ENCODE data around the gene PLEKHG2. TPM values are rescaled to one million over a fixed set of nuclear protein-coding genes. Genes with fewer than 3 reads are reported as not detected.

The PLEKHG2 gene
- total and polyA plus RNA-seq, 2 experiments from 2014 or later = 25.3 to 34.0 TPM

GRCh38 chr19:39372047-39372802 lies 40.2 kb upstream of the PLEKHG2 start:
- Histone ChIP-seq H3K79me2 (no peaks in the 10 kb centered on the region), H3K27me3 (no peaks in the 10 kb centered on the region), H3K4me2 (no peak overlapping the region), H3K36me3 (replicated peaks; ENCODE audit: insufficient read depth, low read depth) (no peaks in the 10 kb centered on the region), H3K9me3 (ENCODE audit: low read depth) (no peaks in the 10 kb centered on the region), H3K27ac (peak overlapping the region; percentile 73), H3K9me2 (replicated peaks; ENCODE audit: insufficient read depth) (no peaks in the 10 kb centered on the region), H3K4me1 (ENCODE audit: insufficient read depth) (no peaks in the 10 kb centered on the region), H2AFZ (no peak overlapping the region), H3K4me3 (no peak overlapping the region), H4K20me1 (ENCODE audit: insufficient read depth, poor library complexity, severe bottlenecking) (no peaks in the 10 kb centered on the region)
- TF ChIP-seq CTCF (IDR thresholded peaks at IDR 0.05; ENCODE audit: poor library complexity) = no peak
- TF ChIP-seq EZH2phosphoT487 (IDR thresholded peaks at IDR 0.05; ENCODE audit: low read depth, severe bottlenecking, unreplicated experiment) = no peak
- no peak for TF ChIP-seq EZH2 (IDR thresholded peaks at IDR 0.05; ENCODE audit: borderline replicate concordance)
- DNase-seq (ENCODE audit: low spot score) = peak; percentile 39
- 86% methylated on average over 8 of the region's 8 CpGs for WGBS (ENCODE audit: low lambda C conversion rate, missing lambda C conversion rate)

- H3K9me3 ChIP-seq (ENCODE audit: low read depth) = no peaks in the 10 kb centered on the region
- H3K4me3 ChIP-seq = no peak overlapping the region
- no peaks in the 10 kb centered on the region for H3K27me3 ChIP-seq
- 77% methylated on average over 2 of the region's 2 CpGs for WGBS (ENCODE audit: low lambda C conversion rate, missing lambda C conversion rate)
- H3K79me2 ChIP-seq = no peaks in the 10 kb centered on the region
- H2AFZ ChIP-seq = no peak overlapping the region
- H3K27ac ChIP-seq = peak overlapping the region; percentile 73
- no peak for DNase-seq (ENCODE audit: low spot score)
- no peak overlapping the region for H3K4me2 ChIP-seq
- no peaks in the 10 kb centered on the region for H3K36me3 ChIP-seq (replicated peaks; ENCODE audit: insufficient read depth, low read depth)
- TF ChIP-seq EZH2phosphoT487 (IDR thresholded peaks at IDR 0.05; ENCODE audit: low read depth, severe bottlenecking, unreplicated experiment) = no peak
- TF ChIP-seq CTCF (IDR thresholded peaks at IDR 0.05; ENCODE audit: poor library complexity) = no peak
- no peak for TF ChIP-seq EZH2 (IDR thresholded peaks at IDR 0.05; ENCODE audit: borderline replicate concordance)
- H3K4me1 ChIP-seq (ENCODE audit: insufficient read depth) = no peaks in the 10 kb centered on the region
- no peaks in the 10 kb centered on the region for H4K20me1 ChIP-seq (ENCODE audit: insufficient read depth, poor library complexity, severe bottlenecking)
- no peaks in the 10 kb centered on the region for H3K9me2 ChIP-seq (replicated peaks; ENCODE audit: insufficient read depth)
Measured at GRCh38 chr19:39372941-39373340, 39.5 kb upstream of the PLEKHG2 start.

- Histone ChIP-seq H4K20me1 (ENCODE audit: insufficient read depth, poor library complexity, severe bottlenecking) (no peaks in the 10 kb centered on the region), H3K9me2 (replicated peaks; ENCODE audit: insufficient read depth) (no peaks in the 10 kb centered on the region), H2AFZ (no peak overlapping the region), H3K4me1 (ENCODE audit: insufficient read depth) (no peaks in the 10 kb centered on the region), H3K79me2 (no peaks in the 10 kb centered on the region), H3K36me3 (replicated peaks; ENCODE audit: insufficient read depth, low read depth) (no peaks in the 10 kb centered on the region), H3K4me3 (no peak overlapping the region), H3K9me3 (ENCODE audit: low read depth) (no peaks in the 10 kb centered on the region), H3K27ac (no peak overlapping the region), H3K4me2 (no peak overlapping the region), H3K27me3 (no peaks in the 10 kb centered on the region)
- TF ChIP-seq EZH2phosphoT487 (IDR thresholded peaks at IDR 0.05; ENCODE audit: low read depth, severe bottlenecking, unreplicated experiment) = no peak
- no peak for TF ChIP-seq EZH2 (IDR thresholded peaks at IDR 0.05; ENCODE audit: borderline replicate concordance)
- no peak for TF ChIP-seq CTCF (IDR thresholded peaks at IDR 0.05; ENCODE audit: poor library complexity)
- no peak for DNase-seq (ENCODE audit: low spot score)
Measured at GRCh38 chr19:39375929-39376328, 36.5 kb upstream of the PLEKHG2 start.
